Measurements from ENCODE around the gene PRIMA1.

The PRIMA1 gene

DNA sequence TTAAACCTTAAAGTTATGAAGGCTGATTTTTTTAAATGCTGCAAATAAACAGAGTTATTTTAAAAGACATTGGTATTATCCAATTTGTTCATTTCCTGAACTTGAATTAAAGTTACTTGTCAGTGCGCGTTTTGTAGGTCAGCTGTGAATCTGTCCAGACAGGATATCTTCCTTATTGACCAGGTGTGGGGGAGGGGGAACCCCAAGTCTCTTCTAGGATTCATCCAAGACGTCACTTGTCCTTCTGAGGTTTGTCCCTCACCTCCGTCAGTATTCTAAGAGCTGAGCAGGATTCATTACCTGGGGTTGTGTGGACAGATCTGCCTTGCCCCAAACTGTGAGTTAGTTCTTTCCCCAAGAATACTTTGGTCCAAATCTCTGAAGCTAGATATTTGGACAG, 8.8 kb upstream of the PRIMA1 start:
- no peak for DNase-seq (ENCODE audit: low read depth, low spot score)

DNA sequence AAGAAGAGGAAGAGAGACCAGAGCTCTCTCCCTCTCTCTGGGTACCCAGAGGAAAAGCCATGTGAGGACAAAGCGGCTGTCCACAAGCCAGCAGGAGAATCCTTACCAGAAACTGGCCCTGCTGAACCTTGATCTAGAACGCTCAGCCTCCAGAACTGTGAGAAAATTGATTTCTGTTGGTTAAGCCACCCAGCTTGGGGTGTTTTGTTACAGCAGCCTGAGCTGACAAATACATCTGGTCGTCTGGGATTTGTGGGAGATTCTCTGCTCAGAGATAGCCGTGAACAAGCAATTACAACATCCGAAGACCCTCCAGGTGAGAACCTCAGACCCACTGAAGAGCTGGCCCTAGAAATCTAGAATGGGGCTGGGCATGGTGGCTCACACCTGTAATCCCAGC, 6.5 kb upstream of the PRIMA1 start:
- no peak for DNase-seq (ENCODE audit: low read depth, low spot score)

DNA sequence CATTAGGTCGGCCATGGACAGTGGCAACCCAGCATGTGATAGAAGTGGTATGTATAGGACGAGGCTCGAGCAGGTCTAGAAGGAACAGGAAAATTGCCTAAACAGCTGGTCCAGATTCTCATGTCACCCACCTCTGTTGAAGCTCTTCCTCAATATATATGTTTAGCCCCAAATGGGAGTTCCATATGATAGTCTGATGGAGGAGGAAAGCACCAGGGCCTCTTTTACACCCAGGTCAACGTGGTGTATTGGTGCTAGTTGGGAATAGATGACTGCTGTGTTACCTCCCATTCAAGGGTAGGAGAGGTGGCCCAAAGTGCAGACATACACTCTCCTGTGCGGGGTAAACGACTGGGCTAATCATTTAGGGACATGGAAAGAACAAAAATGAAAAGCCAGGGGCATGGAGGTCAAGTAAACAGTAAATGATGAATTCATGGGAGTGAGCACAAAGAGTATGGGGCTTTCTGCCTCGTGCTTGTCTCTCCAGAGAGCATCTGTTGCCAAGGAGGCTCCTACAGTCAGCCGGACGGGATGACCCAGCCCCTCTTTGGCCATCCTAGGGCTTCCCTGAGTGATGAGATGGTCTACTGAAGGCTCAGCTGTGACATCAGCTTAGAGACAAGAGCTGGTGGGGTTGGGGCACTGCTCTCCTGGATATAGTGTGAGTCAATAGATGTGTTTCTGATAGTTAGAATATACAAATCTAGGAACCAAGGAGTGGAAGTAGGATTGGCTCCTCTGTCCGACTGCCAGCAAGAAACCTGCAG, 5.5 kb upstream of the PRIMA1 start:
- no peak for DNase-seq (ENCODE audit: low read depth, low spot score)

GRCh38 chr14:93792391-93792790, 4.1 kb upstream of the PRIMA1 start:
- no peak for DNase-seq (ENCODE audit: low read depth, low spot score)

- no peak for DNase-seq (ENCODE audit: low read depth, low spot score)
Measured at GRCh38 chr14:93790966-93791365, 2.7 kb upstream of the PRIMA1 start.

- DNase-seq (ENCODE audit: low read depth, low spot score): no peak
Measured at GRCh38 chr14:93789228-93790130, 1.2 kb upstream of the PRIMA1 start.

GRCh38 chr14:93788543-93789227, 400 bp upstream of the PRIMA1 start:
- no peak for DNase-seq (ENCODE audit: low read depth, low spot score)

DNA sequence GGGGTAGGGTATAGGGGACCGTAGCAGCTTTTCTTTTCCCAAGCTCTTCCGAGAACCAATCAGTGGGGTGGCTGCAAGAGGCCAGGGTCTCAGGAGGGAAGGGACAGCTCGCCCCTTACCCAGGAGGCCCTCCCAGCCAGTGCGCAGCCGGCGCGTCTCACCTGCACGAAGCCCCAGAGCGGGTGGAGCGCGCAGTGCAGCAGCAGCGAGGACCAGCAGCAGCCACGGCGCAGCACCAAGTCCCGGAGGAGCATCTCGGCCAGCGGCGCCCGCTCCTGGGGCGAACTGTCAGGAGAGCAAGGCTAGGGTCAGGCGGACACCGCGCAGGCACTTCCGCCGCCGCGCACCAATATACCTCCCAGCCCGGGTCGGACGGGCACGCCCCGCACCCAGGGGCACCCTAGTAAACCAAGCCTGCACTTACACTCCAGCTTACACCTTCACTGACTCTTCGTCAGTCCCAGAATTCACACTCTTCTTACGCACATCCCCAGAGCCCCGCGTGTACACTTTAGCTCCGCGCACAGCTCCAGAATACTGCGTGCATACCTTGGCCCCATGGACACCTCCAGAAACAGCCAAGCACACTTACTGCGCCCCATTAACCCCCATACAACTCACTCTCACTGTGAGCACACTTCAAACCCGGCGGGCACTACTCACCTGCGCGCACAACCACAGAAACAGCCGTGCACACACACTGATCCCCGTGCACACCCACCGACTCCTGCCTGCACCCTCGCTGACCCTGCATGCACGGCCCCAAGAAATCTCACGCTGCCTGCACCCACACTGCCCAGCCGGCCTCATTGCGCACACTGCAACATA, 606 bp downstream of the PRIMA1 start:
- DNase-seq (ENCODE audit: low read depth, low spot score): no peak

GRCh38 chr14:93785423-93785822, 2.9 kb downstream of the PRIMA1 start:
- DNase-seq (ENCODE audit: low read depth, low spot score): no peak

- DNase-seq (ENCODE audit: low read depth, low spot score): no peak
Measured at GRCh38 chr14:93784878-93785277, 3.4 kb downstream of the PRIMA1 start.

DNA sequence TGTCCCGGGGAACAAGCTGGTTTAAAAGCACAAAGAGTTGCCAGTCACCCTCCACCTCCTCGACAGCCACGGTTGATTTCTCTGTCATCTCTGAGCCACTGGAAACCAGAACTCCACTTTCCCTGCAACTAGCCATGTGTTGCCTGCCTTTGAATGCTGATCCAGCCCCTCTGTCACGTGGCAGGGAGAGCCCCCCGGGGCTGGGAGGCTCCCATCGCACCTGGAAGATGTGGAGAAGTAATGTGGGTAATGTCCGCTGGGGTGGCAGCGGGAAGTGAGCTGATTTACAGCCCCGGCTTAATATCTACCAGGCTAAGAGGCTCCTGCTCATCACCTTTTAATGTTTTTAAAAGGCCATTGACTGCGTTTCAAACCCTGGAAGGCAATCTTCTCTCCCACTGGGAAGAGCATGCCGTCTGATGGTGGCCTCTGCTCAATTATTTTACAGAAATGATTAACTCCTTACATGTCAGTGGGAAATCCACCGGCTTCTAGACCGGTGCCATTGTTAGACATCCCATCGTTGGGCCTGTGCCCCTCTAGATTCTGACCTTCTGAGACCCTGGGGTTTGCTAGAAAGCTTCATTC, 7.4 kb downstream of the PRIMA1 start:
- no peak for DNase-seq (ENCODE audit: low read depth, low spot score)

GRCh38 chr14:93778856-93779629, 9.2 kb downstream of the PRIMA1 start:
- no peak for DNase-seq (ENCODE audit: low read depth, low spot score)

- no peak for DNase-seq (ENCODE audit: low read depth, low spot score)
Measured at GRCh38 chr14:93778453-93778852, 9.8 kb downstream of the PRIMA1 start.

- DNase-seq (ENCODE audit: low read depth, low spot score): no peak
Measured at GRCh38 chr14:93775744-93776143, 12.5 kb downstream of the PRIMA1 start.

DNA sequence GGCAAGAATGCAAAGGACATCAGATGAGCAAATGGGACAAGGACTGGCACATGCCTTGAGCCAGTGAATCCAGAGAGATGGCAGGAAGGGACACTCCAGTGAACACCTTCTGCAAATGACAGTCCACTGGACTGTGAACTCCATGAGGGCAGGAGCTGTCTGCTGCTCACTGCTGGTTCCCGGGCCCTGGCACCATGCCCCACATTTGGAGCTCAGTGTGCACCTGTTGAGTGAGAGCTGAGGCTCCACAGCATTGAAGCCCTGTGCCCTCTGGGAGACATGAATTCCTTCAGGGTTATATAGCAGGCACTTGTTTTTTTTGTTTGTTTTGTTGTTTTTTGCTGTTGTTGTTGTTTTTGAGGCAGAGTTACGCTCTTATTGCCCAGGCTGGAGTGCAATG, 13.1 kb downstream of the PRIMA1 start:
- DNase-seq (ENCODE audit: low read depth, low spot score): no peak

DNA sequence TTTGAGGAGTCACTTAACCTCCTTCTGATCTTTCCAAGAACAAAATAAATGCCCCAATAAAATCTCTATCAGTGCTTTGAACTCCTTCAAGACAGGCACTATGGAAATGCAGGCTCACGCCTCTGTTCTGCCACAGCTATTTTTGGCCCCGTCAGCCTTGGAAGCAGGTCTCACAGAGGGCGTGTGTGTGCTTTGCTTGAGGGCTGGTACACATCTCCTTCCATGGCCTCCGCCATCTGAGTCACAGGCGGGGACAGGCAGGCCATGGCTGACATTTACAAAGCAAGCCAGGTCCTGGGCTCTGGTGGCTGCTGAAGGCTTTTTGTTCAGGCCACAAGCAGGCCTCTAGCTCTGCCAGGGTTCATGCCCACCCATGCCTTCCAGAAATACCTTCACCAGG, 16.0 kb downstream of the PRIMA1 start:
- DNase-seq (ENCODE audit: low read depth, low spot score): no peak

GRCh38 chr14:93765970-93766369, 22.3 kb downstream of the PRIMA1 start:
- no peak for DNase-seq (ENCODE audit: low read depth, low spot score)

- no peak for DNase-seq (ENCODE audit: low read depth, low spot score)
Measured at GRCh38 chr14:93765155-93765554, 23.1 kb downstream of the PRIMA1 start.

- no peak for DNase-seq (ENCODE audit: low read depth, low spot score)
Measured at GRCh38 chr14:93764211-93764659, 24.1 kb downstream of the PRIMA1 start.

GRCh38 chr14:93759719-93760307, 28.5 kb downstream of the PRIMA1 start:
- DNase-seq (ENCODE audit: low read depth, low spot score): no peak

All from activated CD4-positive, CD25-positive, alpha-beta regulatory T cell treated with anti-CD3 and anti-CD28 coated beads, Interleukin-2, amount 50 U/mL, for 16 hours (primary cell).